HG02763 (cell line): ENCODE data around the gene PCSK4.
"Not testable (repeated sequence)": the region's sequence is repeated elsewhere in the genome, so short reads cannot be mapped to it uniquely, and the experiment has no call there.

Source experiments
- ATAC-seq: cut with Tn5 transposase; IDR thresholded peaks from one replicate; pipeline ENCODE4 v1.9.1; 2021; ENCODE audit warnings: mild to moderate bottlenecking, moderate library complexity; ENCODE audit not compliant: unreplicated experiment

Gene PCSK4

DNA sequence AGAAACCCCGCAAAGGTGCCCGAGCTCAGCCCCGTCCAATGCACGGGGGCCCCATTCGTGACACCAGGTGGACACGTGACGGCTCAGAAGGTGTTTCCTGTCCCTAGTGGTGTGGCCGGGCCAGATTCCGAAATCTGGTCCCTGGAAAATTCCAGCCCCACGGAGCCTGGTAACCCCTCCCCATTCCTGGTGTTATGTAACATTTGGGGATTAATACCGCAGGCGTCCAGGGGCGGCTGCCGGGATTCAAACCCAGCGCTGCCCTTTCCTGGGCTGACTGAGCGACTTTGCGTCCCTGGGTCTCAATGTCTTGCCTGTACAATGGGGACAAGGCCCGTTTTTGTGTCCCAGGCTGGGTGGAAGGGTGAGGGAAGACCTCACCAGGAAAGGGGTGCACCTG lies 32.7 kb upstream of the PCSK4 start:
- no peak for ATAC-seq

- no peak for ATAC-seq
These were observed 31.9 kb upstream of the PCSK4 start for GRCh38 chr19:1522061-1522460.

DNA sequence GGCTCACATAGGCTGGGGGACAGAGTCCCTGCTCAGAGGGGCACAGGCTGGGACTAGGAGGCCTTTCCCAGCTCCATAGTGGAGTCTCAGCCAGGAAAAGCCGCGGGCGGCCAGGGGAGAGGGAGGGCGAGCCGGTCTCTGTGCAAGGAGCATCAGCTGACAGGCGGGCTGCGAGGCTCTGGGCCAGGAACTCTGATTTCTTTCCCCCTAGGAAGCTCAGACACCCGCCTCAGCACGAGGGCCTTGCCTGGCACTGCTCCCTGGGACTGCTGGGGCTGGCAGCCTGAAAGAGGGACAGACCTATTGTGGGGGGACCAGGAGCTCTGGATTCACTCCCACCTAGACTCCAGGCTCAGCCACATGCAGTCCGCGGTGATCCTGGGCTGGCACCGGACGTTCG lies 31.5 kb upstream of the PCSK4 start:
- no peak for ATAC-seq

DNA sequence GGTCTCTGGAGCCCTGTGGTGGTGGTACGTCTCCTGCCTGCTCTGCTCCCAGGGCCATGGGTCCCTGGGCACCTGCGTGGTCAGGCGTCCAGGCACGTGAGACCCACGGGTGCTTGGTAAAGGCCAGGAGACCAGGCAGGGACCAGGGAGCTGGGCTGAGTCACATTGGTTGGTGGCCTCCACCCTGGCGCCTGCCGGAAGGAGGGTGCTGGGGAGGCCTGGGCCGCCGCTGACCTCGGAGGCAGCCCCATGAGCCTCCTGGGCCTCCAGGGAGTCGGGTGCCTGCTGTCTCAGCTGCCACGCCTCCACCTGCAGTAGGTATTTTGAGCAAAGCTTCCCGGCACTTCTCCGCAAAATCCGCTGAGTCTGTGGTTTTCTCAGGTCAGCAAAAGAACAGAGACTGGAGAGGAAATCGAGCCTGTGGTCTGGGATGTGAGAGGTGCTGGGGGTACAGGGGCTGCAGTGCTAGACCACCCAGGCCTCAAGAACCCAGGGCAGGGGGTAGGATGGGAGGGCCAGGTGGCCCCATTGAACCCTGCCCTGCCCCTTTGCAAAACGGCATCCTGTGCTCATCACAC lies 30.1 kb upstream of the PCSK4 start:
- ATAC-seq: no peak

- not testable (repeated sequence) for ATAC-seq
These were observed 29.7 kb upstream of the PCSK4 start for GRCh38 chr19:1519802-1520201.

DNA sequence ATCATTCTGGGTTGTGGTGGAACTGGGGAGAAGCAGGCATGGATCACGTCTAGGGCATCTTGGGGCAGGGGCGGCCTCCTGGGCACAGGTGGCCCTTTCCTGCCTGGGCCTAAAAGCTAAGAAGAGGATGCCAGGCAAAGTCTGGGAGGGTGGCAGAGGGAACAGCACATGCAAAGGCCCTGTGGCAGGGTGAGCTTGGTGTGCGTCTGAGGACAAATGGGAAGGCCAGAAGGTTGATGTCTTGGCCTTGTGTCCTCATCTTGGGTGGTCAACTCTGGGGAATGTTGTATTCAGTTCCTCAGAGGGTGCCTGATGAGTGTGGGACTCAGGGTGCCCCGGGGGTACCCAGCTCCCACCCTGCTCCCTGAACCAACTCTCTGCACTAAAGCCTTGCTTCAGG lies 28.3 kb upstream of the PCSK4 start:
- ATAC-seq: no peak

DNA sequence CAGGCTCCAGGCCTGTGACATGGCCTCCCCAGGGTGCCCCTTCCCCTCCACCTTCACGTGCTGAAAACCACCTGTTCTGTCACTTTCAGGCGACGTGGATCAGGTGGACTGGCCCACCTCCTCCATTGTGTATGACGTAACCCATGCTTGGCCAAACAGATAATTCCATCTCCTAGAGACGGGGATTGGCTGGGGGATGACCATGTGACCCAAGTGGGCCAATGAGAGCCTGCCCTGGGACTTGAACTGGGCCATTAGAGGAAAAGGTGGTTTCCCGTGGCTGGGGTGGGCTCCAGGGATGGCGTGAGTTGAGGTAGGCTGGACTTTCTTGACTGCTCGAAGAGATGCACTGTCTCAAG lies 26.2 kb upstream of the PCSK4 start:
- ATAC-seq: no peak

GRCh38 chr19:1514986-1515721 lies 25.0 kb upstream of the PCSK4 start:
- ATAC-seq: no peak

DNA sequence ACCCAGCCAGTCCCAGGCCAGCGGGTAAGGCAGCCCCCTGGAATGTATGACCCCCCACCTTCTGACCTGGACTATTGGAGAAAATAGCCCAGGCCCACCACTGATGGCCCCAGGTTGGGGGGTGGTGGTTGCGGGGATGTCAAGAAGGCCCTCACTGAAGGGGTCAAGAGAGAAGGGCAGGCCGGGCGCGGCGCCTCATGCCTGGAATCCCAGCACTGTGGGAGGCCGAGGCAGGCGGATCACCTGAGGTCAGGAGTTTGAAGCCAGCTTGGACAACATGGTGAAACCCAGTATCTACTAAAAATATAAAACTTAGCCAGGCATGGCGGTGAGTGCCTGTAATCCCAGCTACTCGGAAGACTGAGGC lies 24.1 kb upstream of the PCSK4 start:
- no peak for ATAC-seq

DNA sequence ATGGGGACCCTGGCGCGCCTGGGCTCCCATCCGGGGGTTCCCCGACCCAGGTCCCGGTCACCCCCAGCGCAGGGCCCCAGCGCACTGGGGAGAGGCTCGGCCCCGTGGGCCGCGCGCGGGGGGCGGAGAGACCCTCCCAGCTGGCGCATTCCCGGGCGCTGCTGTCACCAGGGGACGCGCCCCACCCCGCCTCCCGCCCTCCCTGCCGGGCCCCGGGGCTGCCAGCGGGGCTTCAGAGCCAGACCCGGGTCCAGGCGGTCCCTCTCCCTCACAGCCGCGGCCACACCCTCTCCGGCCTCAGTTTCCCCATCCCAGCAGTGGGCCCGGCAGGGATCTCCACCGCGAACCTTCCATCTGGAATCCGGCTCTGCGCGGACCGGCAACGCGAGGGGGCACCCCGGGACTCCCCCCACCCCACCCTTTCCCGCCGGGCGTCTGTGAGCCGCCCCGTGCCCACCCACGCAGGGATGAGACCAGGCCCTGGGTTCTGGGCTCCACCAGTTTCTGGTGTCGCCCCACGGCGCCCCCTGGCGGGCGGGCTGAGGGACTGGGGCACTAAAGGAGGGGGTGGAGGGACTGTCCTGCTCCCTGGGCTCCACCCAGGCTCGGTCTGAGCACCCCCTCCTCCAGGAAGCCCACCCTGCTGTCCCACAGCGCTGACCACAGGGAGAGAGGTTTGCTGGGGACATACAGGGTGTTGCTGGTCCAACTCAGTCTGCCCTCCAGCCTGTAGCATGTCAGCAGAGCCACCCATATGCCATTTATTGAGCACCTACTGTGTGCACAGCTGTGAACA lies 23.5 kb upstream of the PCSK4 start:
- ATAC-seq: no peak

- no peak for ATAC-seq
These were observed 22.7 kb upstream of the PCSK4 start, which contains the start of gene ADAMTSL5 for GRCh38 chr19:1512671-1513498. Gene ADAMTSL5, minus strand, starts transcription at chr19:1513019. Its CDS starts 2,076 bp downstream, at chr19:1510943.

- ATAC-seq: no peak
These were observed 21.5 kb upstream of the PCSK4 start for GRCh38 chr19:1511318-1512317.

- ATAC-seq: no peak
These were observed 20.7 kb upstream of the PCSK4 start for GRCh38 chr19:1510807-1511206.

- no peak for ATAC-seq
These were observed 20.3 kb upstream of the PCSK4 start for GRCh38 chr19:1510442-1510806.

DNA sequence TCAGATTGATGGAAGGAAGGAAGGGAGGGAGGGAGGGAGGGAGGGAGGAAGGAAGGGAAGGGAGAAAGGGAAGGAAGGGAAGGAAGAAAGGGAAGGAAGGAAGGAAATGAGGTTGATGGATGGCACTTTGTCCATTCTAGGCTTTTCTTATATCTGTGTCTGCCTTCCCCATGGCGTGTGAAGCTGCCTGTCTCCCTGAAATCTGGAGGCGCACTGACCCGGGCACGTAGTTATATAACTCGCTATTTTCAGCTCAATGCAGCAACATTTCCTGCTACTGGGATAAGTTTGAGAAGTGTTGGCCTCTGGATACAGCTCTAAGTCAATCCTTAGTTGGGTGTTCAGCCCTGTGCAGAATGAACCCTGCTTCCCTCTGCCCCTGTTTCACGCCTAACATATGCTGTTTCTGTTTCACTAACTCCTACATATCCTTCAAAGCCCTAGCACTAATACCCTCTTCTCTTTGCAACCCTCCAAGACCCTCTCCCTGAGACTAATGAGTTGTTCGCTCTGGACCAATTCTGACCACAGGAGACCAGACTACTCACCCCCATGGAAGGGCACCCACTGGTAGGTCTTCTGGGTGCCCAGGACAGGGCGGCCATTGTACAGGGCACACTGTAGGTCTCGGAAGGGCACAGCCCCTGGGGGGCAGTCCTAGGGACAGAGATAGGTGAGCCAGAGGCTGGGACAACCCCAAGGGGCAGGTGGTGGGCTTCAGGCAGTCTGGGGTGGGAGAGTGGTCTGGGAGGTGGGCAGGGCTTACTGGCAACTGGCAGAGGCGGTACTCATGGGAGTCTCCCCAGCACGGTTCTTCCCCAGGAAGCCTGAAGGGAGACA lies 19.7 kb upstream of the PCSK4 start:
- ATAC-seq: no peak

DNA sequence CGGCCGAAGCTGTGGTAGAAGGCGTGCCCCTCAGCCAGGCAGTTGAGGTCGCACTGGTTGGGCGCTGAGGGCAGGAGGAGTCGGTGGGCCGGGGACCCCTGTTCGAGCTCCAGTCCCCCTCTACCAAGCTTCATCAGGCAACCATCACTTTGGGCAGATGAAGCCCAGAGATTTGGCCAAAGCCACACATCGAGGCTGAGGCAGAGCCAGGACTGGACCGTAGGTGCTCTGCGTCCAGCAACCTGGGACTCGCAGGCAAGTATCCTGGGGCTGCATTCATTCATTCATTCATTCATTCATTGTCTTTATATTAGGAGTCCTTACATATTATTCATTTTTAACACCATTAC lies 18.3 kb upstream of the PCSK4 start:
- no peak for ATAC-seq

DNA sequence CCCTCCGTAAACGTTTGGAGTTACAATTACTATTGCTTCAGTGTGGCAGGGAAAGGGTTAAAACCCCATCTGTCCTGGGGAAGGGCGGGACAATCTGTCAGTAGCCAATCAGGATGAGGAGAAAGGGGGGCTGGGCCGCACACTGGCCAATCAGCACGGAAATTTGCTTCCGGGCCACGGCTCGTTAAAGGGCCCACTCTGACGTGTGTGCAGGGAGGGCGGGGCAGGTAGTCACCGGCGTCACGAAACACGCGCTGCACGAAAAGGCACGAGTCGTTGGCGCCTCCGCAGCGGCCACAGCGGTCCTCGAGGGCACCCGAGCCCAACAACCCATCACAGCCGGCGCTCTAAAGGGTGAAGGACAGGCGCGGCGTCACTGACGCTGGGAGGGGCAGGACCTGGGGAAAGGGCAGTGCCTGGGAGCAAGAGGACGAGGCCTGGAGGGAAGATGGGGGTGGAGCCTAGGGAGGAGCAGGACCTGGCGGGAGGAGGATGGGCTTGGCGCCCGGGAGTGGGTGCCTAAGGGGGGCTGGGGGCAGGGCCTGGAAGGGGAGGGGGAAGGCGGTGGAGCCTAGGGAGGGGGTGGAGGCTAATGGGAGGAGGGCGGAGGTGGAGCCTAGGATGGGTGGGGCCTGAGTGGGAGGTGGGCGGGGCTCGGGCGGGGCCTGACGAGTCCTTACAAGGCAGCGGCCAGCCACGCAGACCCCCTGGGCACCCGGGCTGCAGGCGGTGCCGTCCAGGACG lies 17.8 kb upstream of the PCSK4 start:
- ATAC-seq: no peak

GRCh38 chr19:1507192-1507660 lies 17.1 kb upstream of the PCSK4 start:
- no peak for ATAC-seq
